Fibroblast of lung (primary cell): ENCODE measurements around the gene MAP4K4.

Experiments
- EZH2 ChIP-seq: IDR thresholded peaks from 2 replicates; pipeline ENCODE4 v1.5.1; 2012; ENCODE audit warnings: low read length, control low read depth, mild to moderate bottlenecking; ENCODE audit errors: missing control alignments
- TF ChIP-seq, protein P1 (sequence below), 2 donors: IDR thresholded peaks in 1 of 2; conservative IDR thresholded peaks in 1 of 2; 1 replicate in 1 of 2; 2 replicates in 1 of 2; pipeline ENCODE4 v1.5.1; 2011 to 2012; ENCODE audit warnings: low read length in 2 of 2, control low read depth in 1 of 2, inconsistent platforms in 1 of 2, low read depth in 1 of 2, mild to moderate bottlenecking in 1 of 2

DNA sequence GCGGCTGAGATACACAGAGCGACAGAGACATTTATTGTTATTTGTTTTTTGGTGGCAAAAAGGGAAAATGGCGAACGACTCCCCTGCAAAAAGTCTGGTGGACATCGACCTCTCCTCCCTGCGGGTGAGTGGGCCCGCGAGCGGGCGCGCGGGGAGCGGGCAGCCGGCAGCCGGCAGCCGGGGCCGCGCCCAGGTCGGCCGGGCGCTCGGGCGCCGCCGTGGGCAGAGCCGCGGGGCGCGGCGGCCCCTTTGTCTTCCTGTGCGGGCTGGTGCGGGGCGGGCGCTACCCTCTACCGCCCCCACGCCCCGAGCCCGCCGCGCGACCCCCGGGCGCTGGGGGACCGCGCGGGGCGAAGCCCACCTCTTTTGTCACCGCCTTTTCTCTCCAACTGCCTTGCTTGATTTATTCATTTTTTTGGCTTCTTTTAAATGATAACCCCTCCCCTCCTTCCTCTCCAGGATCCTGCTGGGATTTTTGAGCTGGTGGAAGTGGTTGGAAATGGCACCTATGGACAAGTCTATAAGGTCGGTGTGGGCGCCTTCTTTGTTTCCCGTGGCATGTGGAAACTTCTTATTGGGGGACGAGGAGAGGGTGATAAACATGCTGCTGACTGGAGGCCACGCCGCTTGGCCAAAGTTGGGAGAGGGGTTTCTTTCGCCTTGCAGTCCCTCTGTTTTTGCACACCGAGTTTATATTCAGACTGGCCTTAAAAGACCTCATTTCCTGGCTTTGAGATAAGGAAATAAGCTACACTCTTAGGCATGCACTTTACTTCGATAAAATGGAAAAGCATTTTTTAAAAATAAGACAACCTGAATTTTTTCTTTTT lies 722 bp downstream of the MAP4K4 start:
- TF ChIP-seq, protein P1, sequence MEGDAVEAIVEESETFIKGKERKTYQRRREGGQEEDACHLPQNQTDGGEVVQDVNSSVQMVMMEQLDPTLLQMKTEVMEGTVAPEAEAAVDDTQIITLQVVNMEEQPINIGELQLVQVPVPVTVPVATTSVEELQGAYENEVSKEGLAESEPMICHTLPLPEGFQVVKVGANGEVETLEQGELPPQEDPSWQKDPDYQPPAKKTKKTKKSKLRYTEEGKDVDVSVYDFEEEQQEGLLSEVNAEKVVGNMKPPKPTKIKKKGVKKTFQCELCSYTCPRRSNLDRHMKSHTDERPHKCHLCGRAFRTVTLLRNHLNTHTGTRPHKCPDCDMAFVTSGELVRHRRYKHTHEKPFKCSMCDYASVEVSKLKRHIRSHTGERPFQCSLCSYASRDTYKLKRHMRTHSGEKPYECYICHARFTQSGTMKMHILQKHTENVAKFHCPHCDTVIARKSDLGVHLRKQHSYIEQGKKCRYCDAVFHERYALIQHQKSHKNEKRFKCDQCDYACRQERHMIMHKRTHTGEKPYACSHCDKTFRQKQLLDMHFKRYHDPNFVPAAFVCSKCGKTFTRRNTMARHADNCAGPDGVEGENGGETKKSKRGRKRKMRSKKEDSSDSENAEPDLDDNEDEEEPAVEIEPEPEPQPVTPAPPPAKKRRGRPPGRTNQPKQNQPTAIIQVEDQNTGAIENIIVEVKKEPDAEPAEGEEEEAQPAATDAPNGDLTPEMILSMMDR (conservative IDR thresholded peaks at IDR 0.05 in 1 of 2, IDR thresholded peaks at IDR 0.05 in 1 of 2; ENCODE audit: low read depth in 1 of 2, low read length in 2 of 2), result no peak
- TF ChIP-seq EZH2, result no peak
